Measurements from ENCODE around the gene PRKCH. TPM values are rescaled to one million over a fixed set of nuclear protein-coding genes. Genes with fewer than 3 reads are reported as not detected.

The PRKCH gene
- total RNA-seq, 1 experiment from 2014 or later, result 5.2 TPM

DNA sequence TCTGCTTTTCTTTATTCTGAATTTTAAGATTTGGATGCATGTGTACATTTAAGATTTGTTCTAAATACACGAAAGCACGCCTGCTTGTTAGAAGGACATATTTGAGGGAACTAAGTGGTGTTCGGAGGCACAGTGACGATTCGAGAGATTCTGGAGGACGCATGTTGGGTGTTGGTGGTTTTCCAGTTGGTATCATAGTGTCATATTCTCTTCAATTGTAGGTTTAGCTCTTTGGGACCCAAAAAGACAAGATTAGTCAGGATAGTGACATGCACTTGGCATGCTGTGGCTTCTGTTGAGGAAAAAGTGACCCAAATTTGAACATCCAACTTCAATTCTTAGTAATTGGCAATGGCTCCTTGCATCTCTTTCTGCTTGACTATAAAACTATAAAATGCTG, 30.1 kb downstream of the PRKCH start:
- WGBS (ENCODE audit: extremely low coverage, insufficient read length, low lambda C conversion rate), result no CpG with 5 or more reads among the region's 6 CpGs
- Histone ChIP-seq H3K14ac (ENCODE audit: insufficient read depth, low read length) (no peak overlapping the region), H3K56ac (ENCODE audit: insufficient read length, low read depth, low read length) (no peak overlapping the region), H3K18ac (ENCODE audit: insufficient read length, low read depth, low read length) (no peak overlapping the region), H3K79me2 (ENCODE audit: insufficient read depth, low read length) (no peaks in the 10 kb centered on the region), H3K23ac (ENCODE audit: insufficient read length, low read depth, low read length) (no peak overlapping the region), H3K23me2 (ENCODE audit: insufficient read length, low read depth, low read length, poor library complexity, severe bottlenecking) (no peaks in the 10 kb centered on the region), H4K5ac (ENCODE audit: insufficient read length, low read depth, low read length) (no peak overlapping the region), H2AK5ac (ENCODE audit: insufficient read length, low read length) (no peak overlapping the region), H3T11ph (ENCODE audit: low read length) (no peak overlapping the region), H3K4me2 (ENCODE audit: insufficient read depth, insufficient read length, low read length) (no peak overlapping the region), H3K9ac (ENCODE audit: extremely low read depth, insufficient read length, low read length) (no peak overlapping the region), H3K4me1 (ENCODE audit: insufficient read depth, low read length) (peaks cover 8% of the 10 kb centered on the region), H2BK20ac (ENCODE audit: low read depth, low read length, poor library complexity, severe bottlenecking) (no peak overlapping the region), H2BK120ac (ENCODE audit: low read depth, low read length, poor library complexity, severe bottlenecking) (no peak overlapping the region), H2BK15ac (ENCODE audit: low read depth, low read length) (no peak overlapping the region), H4K8ac (replicated peaks; ENCODE audit: insufficient read length, low read depth, low read length) (no peak overlapping the region), H3K27me3 (ENCODE audit: insufficient read depth, low read length) (no peaks in the 10 kb centered on the region), H4K91ac (ENCODE audit: insufficient read length, low read depth, low read length) (no peak overlapping the region), H3K79me1 (ENCODE audit: insufficient read depth, low read depth, low read length, poor library complexity, severe bottlenecking) (no peaks in the 10 kb centered on the region), H2BK12ac (ENCODE audit: insufficient read length, low read depth, low read length) (no peak overlapping the region), H3K4ac (ENCODE audit: low read depth, low read length) (no peak overlapping the region), H2AFZ (ENCODE audit: low read length) (no peak overlapping the region), H2BK5ac (ENCODE audit: insufficient read length, low read length) (no peak overlapping the region), H4K20me1 (ENCODE audit: control insufficient read depth, insufficient read depth, insufficient read length) (no peaks in the 10 kb centered on the region), H3K27ac (ENCODE audit: insufficient read length, low read depth, low read length) (no peak overlapping the region), H3K9me3 (ENCODE audit: control insufficient read depth, low read depth, low read length) (no peaks in the 10 kb centered on the region)
- Mint-ChIP-seq H3K4me1 (peaks cover 14 to 16% of the 10 kb centered on the region in 2 experiments), H3K36me3 (ENCODE audit: insufficient read depth in 1 of 3, low read depth in 3 of 3) (no peaks in the 10 kb centered on the region), H3K9me3 (no peaks in the 10 kb centered on the region; a peak in 1 of 5 replicates), H3K4me3 (no peak overlapping the region), H3K27me3 (ENCODE audit: low read depth) (no peaks in the 10 kb centered on the region), H3K27ac (no peak overlapping the region; a peak in 1 of 7 replicates)
- DNase-seq, result no peak
- TF ChIP-seq, protein P1, sequence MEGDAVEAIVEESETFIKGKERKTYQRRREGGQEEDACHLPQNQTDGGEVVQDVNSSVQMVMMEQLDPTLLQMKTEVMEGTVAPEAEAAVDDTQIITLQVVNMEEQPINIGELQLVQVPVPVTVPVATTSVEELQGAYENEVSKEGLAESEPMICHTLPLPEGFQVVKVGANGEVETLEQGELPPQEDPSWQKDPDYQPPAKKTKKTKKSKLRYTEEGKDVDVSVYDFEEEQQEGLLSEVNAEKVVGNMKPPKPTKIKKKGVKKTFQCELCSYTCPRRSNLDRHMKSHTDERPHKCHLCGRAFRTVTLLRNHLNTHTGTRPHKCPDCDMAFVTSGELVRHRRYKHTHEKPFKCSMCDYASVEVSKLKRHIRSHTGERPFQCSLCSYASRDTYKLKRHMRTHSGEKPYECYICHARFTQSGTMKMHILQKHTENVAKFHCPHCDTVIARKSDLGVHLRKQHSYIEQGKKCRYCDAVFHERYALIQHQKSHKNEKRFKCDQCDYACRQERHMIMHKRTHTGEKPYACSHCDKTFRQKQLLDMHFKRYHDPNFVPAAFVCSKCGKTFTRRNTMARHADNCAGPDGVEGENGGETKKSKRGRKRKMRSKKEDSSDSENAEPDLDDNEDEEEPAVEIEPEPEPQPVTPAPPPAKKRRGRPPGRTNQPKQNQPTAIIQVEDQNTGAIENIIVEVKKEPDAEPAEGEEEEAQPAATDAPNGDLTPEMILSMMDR (conservative IDR thresholded peaks at IDR 0.05), result no peak
